Stomach (tissue), 4 donors: ENCODE data around the gene GNAT2.

Experiments used
- EP300 ChIP-seq: sonication (generic); formaldehyde crosslinking; IDR thresholded peaks from one replicate; pipeline ENCODE4 v1.6.1; 2017; ENCODE audit warnings: antibody characterized with exemption
- TF ChIP-seq, protein P1 (sequence below), 7 experiments: fragments of 450-650 bp in 4 of 7; fragments of 200-600 bp in 3 of 7; sonication (generic) in 3 of 7; IDR thresholded peaks; one replicate each; pipeline ENCODE4 v1.5.1; 2016 to 2019; ENCODE audit warnings: antibody characterized with exemption in 7 of 7, control low read depth in 2 of 7, mild to moderate bottlenecking in 1 of 7

DNA sequence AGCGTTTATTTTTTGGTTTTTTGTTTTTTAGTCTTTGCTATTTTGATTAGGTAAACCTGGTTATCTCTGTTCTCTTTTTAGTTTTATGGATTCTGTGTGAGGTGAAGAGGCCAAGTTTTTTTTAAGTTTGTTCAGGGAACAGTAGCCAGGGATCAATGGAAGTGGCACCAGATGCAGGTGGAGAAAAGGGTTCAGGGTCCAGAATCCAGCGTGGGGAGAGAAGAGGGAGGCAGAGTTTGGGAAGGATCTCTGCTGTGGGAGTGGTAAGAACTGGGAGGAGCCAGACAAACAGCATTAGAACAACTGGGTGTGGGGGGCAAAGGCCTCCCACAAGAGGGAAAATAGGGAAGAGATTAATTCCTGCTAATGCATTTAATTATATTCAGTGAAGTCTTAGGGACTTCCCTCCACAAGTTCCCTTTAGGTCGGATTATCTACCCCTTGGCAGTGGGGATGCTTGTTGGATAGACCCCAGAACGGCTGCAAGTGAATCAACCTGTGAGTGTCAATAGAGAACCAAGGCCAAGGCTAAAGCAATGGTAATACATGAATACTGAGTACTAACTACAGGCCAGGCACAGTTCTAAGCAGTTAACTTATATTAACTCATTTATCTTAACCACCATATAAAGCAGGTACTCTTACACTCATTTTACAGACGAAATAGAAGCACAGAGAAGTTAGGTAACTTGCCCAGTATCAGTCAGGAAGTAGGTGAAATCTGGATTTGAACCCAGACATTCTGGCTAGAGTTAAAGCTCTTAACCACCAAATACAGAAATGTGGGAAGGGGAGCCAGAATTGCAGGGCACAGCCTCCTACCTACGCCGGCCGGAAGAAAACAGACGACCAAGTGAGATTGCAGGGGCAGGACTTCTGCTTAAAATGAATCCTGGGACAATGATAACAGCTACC, 498 bp downstream of the GNAT2 start:
- TF ChIP-seq, protein P1, sequence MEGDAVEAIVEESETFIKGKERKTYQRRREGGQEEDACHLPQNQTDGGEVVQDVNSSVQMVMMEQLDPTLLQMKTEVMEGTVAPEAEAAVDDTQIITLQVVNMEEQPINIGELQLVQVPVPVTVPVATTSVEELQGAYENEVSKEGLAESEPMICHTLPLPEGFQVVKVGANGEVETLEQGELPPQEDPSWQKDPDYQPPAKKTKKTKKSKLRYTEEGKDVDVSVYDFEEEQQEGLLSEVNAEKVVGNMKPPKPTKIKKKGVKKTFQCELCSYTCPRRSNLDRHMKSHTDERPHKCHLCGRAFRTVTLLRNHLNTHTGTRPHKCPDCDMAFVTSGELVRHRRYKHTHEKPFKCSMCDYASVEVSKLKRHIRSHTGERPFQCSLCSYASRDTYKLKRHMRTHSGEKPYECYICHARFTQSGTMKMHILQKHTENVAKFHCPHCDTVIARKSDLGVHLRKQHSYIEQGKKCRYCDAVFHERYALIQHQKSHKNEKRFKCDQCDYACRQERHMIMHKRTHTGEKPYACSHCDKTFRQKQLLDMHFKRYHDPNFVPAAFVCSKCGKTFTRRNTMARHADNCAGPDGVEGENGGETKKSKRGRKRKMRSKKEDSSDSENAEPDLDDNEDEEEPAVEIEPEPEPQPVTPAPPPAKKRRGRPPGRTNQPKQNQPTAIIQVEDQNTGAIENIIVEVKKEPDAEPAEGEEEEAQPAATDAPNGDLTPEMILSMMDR (IDR thresholded peaks at IDR 0.05) = no peak
- TF ChIP-seq EP300 = no peak
